Glutamatergic neuron (in vitro differentiated cells): ENCODE measurements around the gene F10. TPM values are rescaled to one million over a fixed set of nuclear protein-coding genes. Genes with fewer than 3 reads are reported as not detected.

Source experiments
- DNase-seq: peaks from one replicate; pipeline ENCODE4 v3.0.0; 2022
- H3K27ac Mint-ChIP-seq: one replicate; pipeline ENCODE4 v1.8.0; 2020; ENCODE audit warnings: mild to moderate bottlenecking, mixed read lengths, inconsistent platforms; ENCODE audit not compliant: unreplicated experiment
- H3K27me3 Mint-ChIP-seq: one replicate; pipeline ENCODE4 v1.8.0; 2020; ENCODE audit warnings: mild to moderate bottlenecking, moderate library complexity, mixed read lengths, inconsistent platforms; ENCODE audit not compliant: unreplicated experiment
- H3K36me3 Mint-ChIP-seq: one replicate; pipeline ENCODE4 v1.8.0; 2020; ENCODE audit warnings: mild to moderate bottlenecking, mixed read lengths, inconsistent platforms; ENCODE audit not compliant: unreplicated experiment
- H3K4me1 Mint-ChIP-seq: one replicate; pipeline ENCODE4 v1.8.0; 2020; ENCODE audit warnings: mild to moderate bottlenecking, low read depth, mixed read lengths, inconsistent platforms; ENCODE audit not compliant: unreplicated experiment
- H3K4me3 Mint-ChIP-seq: one replicate; pipeline ENCODE4 v1.8.0; 2020; ENCODE audit warnings: mild to moderate bottlenecking, mixed read lengths, inconsistent platforms; ENCODE audit not compliant: unreplicated experiment
- H3K9me3 Mint-ChIP-seq: one replicate; pipeline ENCODE4 v1.8.0; 2020; ENCODE audit warnings: mild to moderate bottlenecking, moderate library complexity, mixed read lengths, inconsistent platforms; ENCODE audit not compliant: unreplicated experiment
- CTCF ChIP-seq: fragments of 200-600 bp; sonication (generic); IDR thresholded peaks from one replicate; pipeline ENCODE4 v1.5.0; 2021; ENCODE audit not compliant: partially characterized antibody, unreplicated experiment
- total RNA-seq: library from RNA; stranded (reverse); fragmentation: NEBNext Ultra II Directional; extraction: Animal tissue kit (Norgen Biotek cat#: 25700); gene quantifications from one replicate; pipeline ENCODE4 v1.2.1, GENCODE V29; 2021; ENCODE audit not compliant: unreplicated experiment

Gene F10
- total RNA-seq, 1 donor from 2014 or later = 0.74 TPM

- no peaks in the 10 kb centered on the region for H3K27me3 Mint-ChIP-seq
- H3K36me3 Mint-ChIP-seq = no peaks in the 10 kb centered on the region
- DNase-seq = no peak
- TF ChIP-seq CTCF = no peak
- peak overlapping the region; percentile 43 for H3K27ac Mint-ChIP-seq
- no peaks in the 10 kb centered on the region for H3K9me3 Mint-ChIP-seq
- no peak overlapping the region for H3K4me3 Mint-ChIP-seq
- H3K4me1 Mint-ChIP-seq = no peaks in the 10 kb centered on the region
These were observed 74.6 kb downstream of the F10 start for GRCh38 chr13:113196970-113197737.

Other genes with a start within 250 kb of the F10 start
- gene MCF2L, start 153.6 kb upstream of the F10 start, total RNA-seq = 83.0 TPM
- not detected for gene F7, start 17.0 kb upstream of the F10 start, total RNA-seq
- gene PROZ, start 35.8 kb downstream of the F10 start, total RNA-seq = not detected
- 48.4 TPM for gene PCID2, start 85.9 kb downstream of the F10 start, total RNA-seq
- 43.2 TPM for gene CUL4A, start 86.8 kb downstream of the F10 start, total RNA-seq
- 113 TPM for gene LAMP1, start 174.4 kb downstream of the F10 start, total RNA-seq
- 2.4 TPM for gene GRTP1, start 241.3 kb downstream of the F10 start, total RNA-seq